Trophoblast cell (in vitro differentiated cells and primary cell): ENCODE data around the gene HSPB6.

Source experiments
- DNase-seq, 2 donors: peaks; one replicate each; pipeline ENCODE4 v3.0.0-alpha.2; 2016
- H2AFZ ChIP-seq: 2 replicates; pipeline ENCODE4 v1.6.1; 2013; ENCODE audit warnings: low read length, moderate library complexity, mild to moderate bottlenecking; ENCODE audit not compliant: insufficient read depth, poor library complexity
- H2AK5ac ChIP-seq: 2 replicates; pipeline ENCODE4 v1.6.1; 2013; ENCODE audit warnings: mild to moderate bottlenecking, low read length
- H2BK120ac ChIP-seq: 2 replicates; pipeline ENCODE4 v1.6.1; 2013; ENCODE audit warnings: low read length, mild to moderate bottlenecking, moderate library complexity; ENCODE audit not compliant: insufficient read depth, poor library complexity
- H2BK12ac ChIP-seq: 2 replicates; pipeline ENCODE4 v1.6.1; 2013; ENCODE audit warnings: mild to moderate bottlenecking, low read length, moderate library complexity
- H2BK5ac ChIP-seq: 2 replicates; pipeline ENCODE4 v1.6.1; 2013; ENCODE audit warnings: low read length, low read depth, moderate library complexity, mild to moderate bottlenecking; ENCODE audit not compliant: poor library complexity
- H3K14ac ChIP-seq: 2 replicates; pipeline ENCODE4 v1.6.1; 2013; ENCODE audit warnings: mild to moderate bottlenecking, low read length
- H3K18ac ChIP-seq: 2 replicates; pipeline ENCODE4 v1.6.1; 2013; ENCODE audit warnings: mild to moderate bottlenecking, low read length
- H3K23ac ChIP-seq: 2 replicates; pipeline ENCODE4 v1.6.1; 2013; ENCODE audit warnings: low read length
- H3K27ac ChIP-seq: 2 replicates; pipeline ENCODE4 v1.5.1; 2013; ENCODE audit warnings: low read depth, mild to moderate bottlenecking, inconsistent platforms, low read length, moderate library complexity
- H3K27me3 ChIP-seq: 2 replicates; pipeline ENCODE4 v1.6.1; 2013; ENCODE audit warnings: inconsistent platforms, mild to moderate bottlenecking, low read length, moderate library complexity; ENCODE audit not compliant: insufficient read depth
- H3K36me3 ChIP-seq, 2 experiments: 1 replicate in 1 of 2; 2 replicates in 1 of 2; pipeline ENCODE4 v1.6.1; 2013; ENCODE audit warnings: low read length in 2 of 2, mild to moderate bottlenecking in 2 of 2, moderate library complexity in 1 of 2; ENCODE audit not compliant: insufficient read depth in 2 of 2, control insufficient read depth in 1 of 2
- H3K4ac ChIP-seq: 2 replicates; pipeline ENCODE4 v1.6.1; 2013; ENCODE audit warnings: low read depth, mild to moderate bottlenecking, low read length, moderate library complexity
- H3K4me1 ChIP-seq, 2 experiments: 1 replicate in 1 of 2; 2 replicates in 1 of 2; pipeline ENCODE4 v1.6.1; 2013; ENCODE audit warnings: low read length in 2 of 2, mild to moderate bottlenecking in 2 of 2, moderate library complexity in 1 of 2; ENCODE audit not compliant: insufficient read depth in 2 of 2, control insufficient read depth in 1 of 2
- H3K4me2 ChIP-seq: 2 replicates; pipeline ENCODE4 v1.6.1; 2013; ENCODE audit warnings: inconsistent platforms, mild to moderate bottlenecking, low read length, moderate library complexity
- H3K4me3 ChIP-seq: 2 replicates; pipeline ENCODE4 v1.5.1; 2013; ENCODE audit warnings: mild to moderate bottlenecking, low read depth, low read length, inconsistent platforms
- H3K79me1 ChIP-seq: one replicate; pipeline ENCODE4 v1.6.1; 2013; ENCODE audit warnings: low read length
- H3K79me2 ChIP-seq: 2 replicates; pipeline ENCODE4 v1.6.1; 2013; ENCODE audit warnings: low read length, mild to moderate bottlenecking; ENCODE audit not compliant: control insufficient read depth, insufficient read depth, poor library complexity
- H3K9ac ChIP-seq: 2 replicates; pipeline ENCODE4 v1.6.1; 2013; ENCODE audit warnings: mild to moderate bottlenecking, low read length
- H3K9me3 ChIP-seq: 2 replicates; pipeline ENCODE4 v1.6.1; 2013; ENCODE audit warnings: low read depth, mild to moderate bottlenecking, control low read depth, inconsistent platforms, low read length; ENCODE audit not compliant: insufficient read depth
- H4K12ac ChIP-seq: 2 replicates; pipeline ENCODE4 v1.6.1; 2013; ENCODE audit warnings: low read depth, mild to moderate bottlenecking, low read length, moderate library complexity
- H4K8ac ChIP-seq: 2 replicates; pipeline ENCODE4 v1.6.1; 2013; ENCODE audit warnings: low read depth, mild to moderate bottlenecking, low read length, moderate library complexity
- H4K91ac ChIP-seq: one replicate; pipeline ENCODE4 v1.6.1; 2013; ENCODE audit warnings: low read depth, mild to moderate bottlenecking, low read length, moderate library complexity
- WGBS: extraction: QIAGEN DNeasy Blood & Tissue Kit; methylation state at CpG from one replicate; pipeline ENCODE4 v1.1.7; 2013; ENCODE audit warnings: missing lambda C conversion rate; ENCODE audit not compliant: insufficient read length, insufficient coverage; ENCODE audit errors: extremely low coverage; 5-methylcytosine and 5-hydroxymethylcytosine counted together

The HSPB6 gene

GRCh38 chr19:35789978-35790944 lies 33.4 kb upstream of the HSPB6 start:
- Histone ChIP-seq H2BK5ac (no peak overlapping the region), H3K79me2 (no peaks in the 10 kb centered on the region), H3K4me2 (no peak overlapping the region), H2BK12ac (no peak overlapping the region), H3K9me3 (peaks cover 2% of the 10 kb centered on the region), H3K36me3 (peaks cover under 1 to 3% of the 10 kb centered on the region in 2 experiments), H4K12ac (no peak overlapping the region), H4K8ac (no peak overlapping the region), H3K27ac (no peak overlapping the region), H3K14ac (no peak overlapping the region), H2BK120ac (no peak overlapping the region), H3K4me3 (no peak overlapping the region), H2AFZ (no peak overlapping the region), H3K27me3 (no peaks in the 10 kb centered on the region), H3K23ac (no peak overlapping the region), H3K79me1 (no peaks in the 10 kb centered on the region), H3K9ac (no peak overlapping the region), H3K4ac (no peak overlapping the region), H3K18ac (no peak overlapping the region), H4K91ac (no peak overlapping the region), H3K4me1 (no peaks in the 10 kb centered on the region), H2AK5ac (no peak overlapping the region)
- WGBS: no CpG with 5 or more reads among the region's 19 CpGs
- no peak for DNase-seq

GRCh38 chr19:35789195-35789977 lies 32.6 kb upstream of the HSPB6 start:
- no peak overlapping the region for H3K4me2 ChIP-seq
- no peak overlapping the region for H3K27ac ChIP-seq
- no peak overlapping the region for H4K91ac ChIP-seq
- no peak overlapping the region for H4K8ac ChIP-seq
- no peaks in the 10 kb centered on the region for H3K79me1 ChIP-seq
- no peak overlapping the region for H3K9ac ChIP-seq
- no peaks in the 10 kb centered on the region for H3K4me1 ChIP-seq
- no peaks in the 10 kb centered on the region for H3K79me2 ChIP-seq
- DNase-seq: no peak
- H3K36me3 ChIP-seq: peaks cover 1 to 5% of the 10 kb centered on the region in 2 experiments
- H3K9me3 ChIP-seq: peaks cover 2% of the 10 kb centered on the region
- no peak overlapping the region for H3K4me3 ChIP-seq
- H4K12ac ChIP-seq: no peak overlapping the region
- no peak overlapping the region for H2BK120ac ChIP-seq
- H2BK12ac ChIP-seq: no peak overlapping the region
- H2AK5ac ChIP-seq: no peak overlapping the region
- no peaks in the 10 kb centered on the region for H3K27me3 ChIP-seq
- no peak overlapping the region for H3K14ac ChIP-seq
- H3K4ac ChIP-seq: no peak overlapping the region
- H2BK5ac ChIP-seq: no peak overlapping the region
- no peak overlapping the region for H3K23ac ChIP-seq
- H2AFZ ChIP-seq: no peak overlapping the region
- no peak overlapping the region for H3K18ac ChIP-seq
- no CpG with 5 or more reads among the region's 11 CpGs for WGBS

GRCh38 chr19:35788205-35788960 lies 31.6 kb upstream of the HSPB6 start:
- no peaks in the 10 kb centered on the region for H3K27me3 ChIP-seq
- no peaks in the 10 kb centered on the region for H3K79me1 ChIP-seq
- H3K4me1 ChIP-seq: peaks cover 0 to 5% of the 10 kb centered on the region in 2 experiments
- H3K4me3 ChIP-seq: no peak overlapping the region
- H2AFZ ChIP-seq: no peak overlapping the region
- H4K8ac ChIP-seq: no peak overlapping the region
- H2BK120ac ChIP-seq: no peak overlapping the region
- no peaks in the 10 kb centered on the region for H3K79me2 ChIP-seq
- no peak for DNase-seq
- H4K91ac ChIP-seq: no peak overlapping the region
- no peak overlapping the region for H2BK12ac ChIP-seq
- no peak overlapping the region for H3K9ac ChIP-seq
- no peak overlapping the region for H4K12ac ChIP-seq
- peaks cover 1 to 5% of the 10 kb centered on the region in 2 experiments for H3K36me3 ChIP-seq
- H2AK5ac ChIP-seq: no peak overlapping the region
- no CpG with 5 or more reads among the region's 12 CpGs for WGBS
- H3K4me2 ChIP-seq: no peak overlapping the region
- H3K18ac ChIP-seq: no peak overlapping the region
- no peak overlapping the region for H3K23ac ChIP-seq
- no peak overlapping the region for H2BK5ac ChIP-seq
- no peak overlapping the region for H3K14ac ChIP-seq
- H3K27ac ChIP-seq: no peak overlapping the region
- peaks cover 3% of the 10 kb centered on the region for H3K9me3 ChIP-seq
- no peak overlapping the region for H3K4ac ChIP-seq

- no peak overlapping the region for H3K4me3 ChIP-seq
- H4K91ac ChIP-seq: no peak overlapping the region
- no peak overlapping the region for H3K14ac ChIP-seq
- H3K4me1 ChIP-seq: peaks cover 0 to 5% of the 10 kb centered on the region in 2 experiments
- H2AK5ac ChIP-seq: no peak overlapping the region
- no peak for DNase-seq
- H3K4ac ChIP-seq: no peak overlapping the region
- H2BK12ac ChIP-seq: no peak overlapping the region
- no peak overlapping the region for H2BK5ac ChIP-seq
- H3K79me1 ChIP-seq: no peaks in the 10 kb centered on the region
- no peak overlapping the region for H2AFZ ChIP-seq
- no peak overlapping the region for H2BK120ac ChIP-seq
- no peaks in the 10 kb centered on the region for H3K27me3 ChIP-seq
- no peak overlapping the region for H4K12ac ChIP-seq
- no peak overlapping the region for H3K27ac ChIP-seq
- H4K8ac ChIP-seq: no peak overlapping the region
- no CpG with 5 or more reads among the region's 15 CpGs for WGBS
- H3K79me2 ChIP-seq: no peaks in the 10 kb centered on the region
- H3K18ac ChIP-seq: no peak overlapping the region
- H3K23ac ChIP-seq: no peak overlapping the region
- H3K4me2 ChIP-seq: no peak overlapping the region
- H3K36me3 ChIP-seq: peaks cover 5 to 7% of the 10 kb centered on the region in 2 experiments
- no peak overlapping the region for H3K9ac ChIP-seq
- peaks cover 5% of the 10 kb centered on the region for H3K9me3 ChIP-seq
These were observed 30.5 kb upstream of the HSPB6 start for GRCh38 chr19:35787227-35787799.
